NCI-H774 (cell line): ENCODE data around the gene TTC27.

Source experiments
- DNase-seq: peaks from one replicate; lab custom pipeline; 2025; lab: John Stamatoyannopoulos, UW

The TTC27 gene

GRCh38 chr2:32755666-32756065 is 127.8 kb downstream of the TTC27 start:
- no peak for DNase-seq

GRCh38 chr2:32756074-32756727 is 128.4 kb downstream of the TTC27 start:
- no peak for DNase-seq

- DNase-seq: no peak
Observed at GRCh38 chr2:32758232-32758631, 130.4 kb downstream of the TTC27 start.

- DNase-seq: no peak
Observed at GRCh38 chr2:32760628-32761027, 132.8 kb downstream of the TTC27 start.

GRCh38 chr2:32768387-32769174 is 140.7 kb downstream of the TTC27 start:
- DNase-seq: no peak

- no peak for DNase-seq
Observed at GRCh38 chr2:32770360-32770759, 142.5 kb downstream of the TTC27 start.

GRCh38 chr2:32772638-32773447 is 145.0 kb downstream of the TTC27 start:
- DNase-seq: no peak

- no peak for DNase-seq
Observed at GRCh38 chr2:32773448-32773808, 145.6 kb downstream of the TTC27 start.

- no peak for DNase-seq
Observed at GRCh38 chr2:32775954-32776353, 148.1 kb downstream of the TTC27 start.

GRCh38 chr2:32777714-32778113 is 149.9 kb downstream of the TTC27 start:
- no peak for DNase-seq

GRCh38 chr2:32780961-32781360 is 153.1 kb downstream of the TTC27 start:
- no peak for DNase-seq

- DNase-seq: no peak
Observed at GRCh38 chr2:32783469-32783868, 155.6 kb downstream of the TTC27 start.

GRCh38 chr2:32783933-32784332 is 156.1 kb downstream of the TTC27 start:
- DNase-seq: no peak

GRCh38 chr2:32787207-32787606 is 159.4 kb downstream of the TTC27 start:
- DNase-seq: no peak

- no peak for DNase-seq
Observed at GRCh38 chr2:32788114-32788513, 160.3 kb downstream of the TTC27 start.

- DNase-seq: no peak
Observed at GRCh38 chr2:32792416-32792815, 164.6 kb downstream of the TTC27 start.

GRCh38 chr2:32798829-32799228 is 171.0 kb downstream of the TTC27 start:
- no peak for DNase-seq

- no peak for DNase-seq
Observed at GRCh38 chr2:32801741-32802140, 173.9 kb downstream of the TTC27 start.

- no peak for DNase-seq
Observed at GRCh38 chr2:32802877-32803276, 175.0 kb downstream of the TTC27 start.

- DNase-seq: no peak
Observed at GRCh38 chr2:32804205-32804604, 176.4 kb downstream of the TTC27 start.

GRCh38 chr2:32805104-32806095 is 177.6 kb downstream of the TTC27 start:
- DNase-seq: no peak

- no peak for DNase-seq
Observed at GRCh38 chr2:32806857-32807256, 179.0 kb downstream of the TTC27 start.
